Glomerular endothelial cell (primary cell): Measurements from ENCODE around the gene RGS16. TPM values are rescaled to one million over a fixed set of nuclear protein-coding genes. Genes with fewer than 3 reads are reported as not detected.

Experiments used
- DNase-seq: peaks from one replicate; pipeline ENCODE4 v3.0.0-alpha.2; 2011; ENCODE audit warnings: low read depth, low spot score; ENCODE audit errors: extremely low read depth
- total RNA-seq: library from RNA; depleted of rRNA; stranded (reverse); fragments of >200 nt; gene quantifications from 2 replicates; pipeline ENCODE4 v1.2.3, GENCODE V29; 2015

Gene RGS16
- total RNA-seq, 1 donor from 2014 or later: 2.2 TPM

DNA sequence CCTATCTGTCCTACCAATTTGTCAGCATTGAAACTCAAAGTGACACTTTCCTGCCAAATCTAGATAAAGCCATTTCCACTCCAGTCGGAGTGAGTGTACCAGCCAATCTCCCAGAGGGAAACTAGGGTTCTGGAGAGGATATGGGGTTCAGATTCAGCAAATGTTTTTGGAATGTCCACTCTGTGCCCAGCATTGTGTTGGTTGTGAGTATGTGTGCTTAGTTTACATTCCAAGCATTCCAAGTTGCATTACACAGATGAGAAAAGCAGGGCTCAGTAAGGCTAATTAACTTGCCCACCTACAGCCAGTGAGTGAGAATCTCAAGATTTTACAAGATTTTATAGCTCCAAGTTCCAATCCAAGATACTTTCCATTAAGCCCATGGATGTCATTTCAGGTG is 26.4 kb upstream of the RGS16 start:
- no peak for DNase-seq

- no peak for DNase-seq
Measured at GRCh38 chr1:182629499-182630096, 25.4 kb upstream of the RGS16 start.

GRCh38 chr1:182629080-182629479 is 24.9 kb upstream of the RGS16 start:
- no peak for DNase-seq

- DNase-seq: no peak
Measured at GRCh38 chr1:182628657-182629056, 24.5 kb upstream of the RGS16 start.

- no peak for DNase-seq
Measured at GRCh38 chr1:182627622-182628021, 23.4 kb upstream of the RGS16 start.

DNA sequence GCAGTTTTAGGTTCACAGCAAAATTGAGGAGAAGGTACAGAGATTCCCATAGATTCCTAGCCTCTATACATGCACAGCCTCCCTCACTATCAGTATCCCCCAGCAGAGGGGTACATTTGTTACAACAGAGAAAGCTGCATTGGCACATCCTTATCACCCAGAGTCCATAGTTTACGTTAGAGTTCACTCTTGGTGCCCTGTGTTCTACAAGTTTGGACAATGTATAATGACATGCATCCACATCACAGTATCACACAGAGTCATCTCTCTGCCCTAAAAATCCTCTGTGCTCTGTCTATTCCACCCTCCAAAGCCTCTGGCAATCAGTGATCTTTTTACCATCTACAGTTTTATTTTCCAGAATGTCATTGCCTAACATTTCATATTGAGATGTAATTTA is 22.3 kb upstream of the RGS16 start:
- DNase-seq: no peak

GRCh38 chr1:182625719-182626504 is 21.7 kb upstream of the RGS16 start:
- DNase-seq: no peak

DNA sequence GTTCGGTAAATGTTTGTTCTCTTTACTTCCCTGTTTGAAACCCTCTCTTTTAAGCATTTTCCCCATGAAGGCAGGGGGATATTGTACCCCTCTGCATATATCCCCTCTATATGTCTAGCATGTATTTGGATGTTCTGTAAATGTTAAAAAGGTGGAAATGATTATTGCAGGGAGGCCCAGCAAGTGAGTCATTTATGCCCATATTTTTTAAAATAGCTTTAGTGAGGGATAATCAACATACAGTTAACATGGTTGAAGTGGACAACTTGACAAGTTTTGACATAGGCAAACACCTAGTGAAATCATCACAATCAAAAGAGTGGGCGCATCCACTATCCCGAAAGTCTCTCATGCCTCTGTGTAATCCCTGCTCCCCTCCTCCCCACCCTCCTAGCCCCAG is 20.8 kb upstream of the RGS16 start:
- DNase-seq: no peak

GRCh38 chr1:182624577-182624976 is 20.4 kb upstream of the RGS16 start:
- DNase-seq: no peak

- DNase-seq: no peak
Measured at GRCh38 chr1:182622901-182623528, 18.8 kb upstream of the RGS16 start.

- DNase-seq: no peak
Measured at GRCh38 chr1:182621906-182622305, 17.7 kb upstream of the RGS16 start.

- DNase-seq: no peak
Measured at GRCh38 chr1:182620924-182621585, 16.9 kb upstream of the RGS16 start.

GRCh38 chr1:182617734-182618351 is 13.7 kb upstream of the RGS16 start:
- DNase-seq: no peak

GRCh38 chr1:182617014-182617429 is 12.8 kb upstream of the RGS16 start:
- no peak for DNase-seq

DNA sequence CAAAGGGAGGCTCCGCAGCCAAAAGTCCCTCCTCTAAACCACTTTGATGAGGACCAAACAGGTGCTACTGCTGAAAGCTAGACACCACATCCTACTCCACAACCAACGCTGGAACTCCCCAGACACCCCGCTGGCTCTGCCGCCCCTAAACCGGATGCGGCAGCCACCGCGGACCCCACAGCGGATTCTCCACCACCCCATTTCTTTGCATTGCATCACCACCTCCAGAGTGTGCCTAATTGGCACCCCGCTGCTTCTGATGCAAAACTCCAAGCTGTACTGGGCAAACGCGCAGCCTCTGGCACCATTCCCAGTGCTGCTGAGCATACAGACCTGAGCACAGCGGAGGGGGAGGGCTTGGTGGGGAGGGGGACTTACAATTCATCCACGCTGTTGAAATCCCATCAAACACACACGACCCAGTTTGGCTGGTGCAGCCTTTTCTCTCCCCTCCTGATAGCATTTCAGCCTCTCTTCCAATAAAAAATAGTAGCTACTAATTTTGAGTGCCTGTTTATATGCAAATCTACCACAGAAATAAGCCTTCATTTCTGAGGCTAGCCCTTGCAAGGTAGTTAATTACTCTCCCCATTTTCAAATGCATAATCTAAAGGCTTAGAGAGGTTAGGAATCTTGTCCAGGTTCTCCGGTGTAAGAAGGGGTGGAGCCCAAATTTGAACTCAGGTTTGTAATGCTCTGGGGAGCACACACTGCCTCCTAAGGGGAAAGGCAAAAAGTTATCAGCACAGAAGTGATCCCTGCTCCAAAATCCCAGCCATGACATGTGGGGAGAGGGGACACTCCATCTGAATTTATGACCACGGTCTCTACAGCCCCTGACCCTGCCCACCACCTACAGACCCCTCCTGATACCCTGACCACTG is 12.2 kb upstream of the RGS16 start:
- no peak for DNase-seq

DNA sequence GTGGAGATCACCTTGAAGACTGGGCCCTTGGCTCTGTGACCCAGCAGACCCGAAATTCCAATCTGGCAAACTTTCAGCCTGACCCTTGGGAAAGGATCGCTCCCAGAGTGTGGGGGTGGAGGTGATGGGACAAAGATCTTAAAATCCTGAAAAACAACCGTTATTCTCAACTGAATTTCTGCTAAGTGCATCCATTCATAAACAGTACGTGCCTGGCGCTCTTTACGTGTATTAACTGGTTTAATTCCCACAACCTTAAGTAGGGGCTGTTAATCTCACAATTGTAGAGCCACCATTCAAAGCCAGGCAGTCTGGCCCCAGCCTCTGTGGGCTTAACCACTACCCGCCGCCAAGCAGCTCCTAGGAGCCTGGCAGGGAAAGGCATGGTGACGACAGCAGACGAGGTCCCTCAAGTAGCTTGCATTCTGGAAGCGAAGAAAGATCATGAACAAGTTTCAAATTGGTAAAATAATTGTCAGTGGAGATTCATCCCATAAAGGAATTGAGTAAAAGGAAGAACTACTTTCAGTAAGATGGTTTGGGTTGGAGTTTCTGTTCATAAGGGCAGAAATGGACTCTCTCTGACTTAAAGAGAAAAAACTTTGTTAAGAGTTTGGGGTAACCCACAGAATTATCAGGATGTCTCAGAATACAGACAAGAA is 11.4 kb upstream of the RGS16 start:
- no peak for DNase-seq

- no peak for DNase-seq
Measured at GRCh38 chr1:182614796-182615454, 10.7 kb upstream of the RGS16 start.

DNA sequence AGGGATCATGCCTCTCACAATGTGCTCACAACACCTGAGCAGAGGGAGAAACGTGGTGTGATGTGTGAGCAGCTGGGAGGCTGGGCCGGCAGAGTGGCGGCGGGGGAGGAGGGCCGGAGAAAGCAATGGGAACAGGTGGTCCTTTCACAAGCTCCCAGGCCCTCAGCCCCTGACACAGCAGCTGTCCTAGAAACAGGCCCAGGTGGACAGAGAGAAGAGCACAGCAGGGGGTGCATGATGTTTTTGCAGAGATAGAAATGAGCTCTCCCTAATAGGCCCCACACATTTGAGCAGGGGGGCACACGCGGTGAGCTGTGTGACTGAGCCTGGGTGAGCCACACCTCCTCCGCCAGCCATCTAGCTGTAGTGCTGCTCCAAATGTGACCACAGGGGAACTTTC is 7.6 kb upstream of the RGS16 start:
- no peak for DNase-seq

DNA sequence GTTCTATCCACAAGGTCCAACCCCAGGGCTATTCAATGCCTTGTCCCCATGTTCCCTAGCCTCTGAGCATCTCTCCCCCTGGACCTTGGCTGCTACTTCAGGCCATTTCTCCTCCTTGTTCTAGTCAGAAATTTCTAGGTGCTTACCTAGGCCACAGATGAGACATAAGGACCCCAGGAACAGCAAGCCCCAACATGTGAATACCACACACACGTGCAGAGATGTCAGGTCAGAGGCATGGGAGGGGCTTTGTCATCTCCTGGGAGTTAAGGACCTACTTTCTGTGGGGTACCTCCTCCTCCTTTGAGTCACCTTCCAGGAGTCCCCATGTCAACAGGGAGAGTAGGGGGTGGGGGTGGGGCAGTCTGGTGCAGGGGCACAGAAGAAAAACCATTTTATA is 7.1 kb upstream of the RGS16 start:
- no peak for DNase-seq
